GM12873 (cell line): Measurements from ENCODE around the gene PISD.

Source experiments
- CTCF ChIP-seq: IDR thresholded peaks from 2 replicates; pipeline ENCODE4 v1.5.1; 2012; ENCODE audit warnings: low read depth, mild to moderate bottlenecking, moderate library complexity, low read length, control low read depth; ENCODE audit not compliant: insufficient read depth; ENCODE audit errors: missing control alignments

PISD gene

GRCh38 chr22:31618471-31619176, 43.4 kb downstream of the PISD start:
- no peak for TF ChIP-seq CTCF

DNA sequence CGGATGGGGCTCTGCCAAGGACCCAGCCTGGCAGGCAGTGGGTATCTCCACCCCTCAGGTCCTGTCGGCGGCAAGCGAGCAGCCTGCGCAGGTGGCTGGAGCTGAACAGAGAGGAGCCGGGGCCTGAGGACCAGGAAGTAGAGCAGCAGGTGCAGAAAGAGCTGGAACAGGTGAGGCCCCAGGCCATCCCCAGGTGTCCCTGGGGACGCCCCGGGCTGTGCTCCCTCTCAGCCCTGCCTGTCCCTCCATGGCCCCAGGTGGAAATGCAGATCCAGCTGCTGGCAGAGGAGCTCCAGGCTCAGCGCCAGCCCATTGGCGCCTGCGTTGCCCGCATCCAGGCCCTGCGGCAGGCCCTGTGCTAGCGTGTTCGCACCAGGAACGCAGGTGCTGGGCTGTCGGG, 44.0 kb downstream of the PISD start:
- TF ChIP-seq CTCF: no peak

DNA sequence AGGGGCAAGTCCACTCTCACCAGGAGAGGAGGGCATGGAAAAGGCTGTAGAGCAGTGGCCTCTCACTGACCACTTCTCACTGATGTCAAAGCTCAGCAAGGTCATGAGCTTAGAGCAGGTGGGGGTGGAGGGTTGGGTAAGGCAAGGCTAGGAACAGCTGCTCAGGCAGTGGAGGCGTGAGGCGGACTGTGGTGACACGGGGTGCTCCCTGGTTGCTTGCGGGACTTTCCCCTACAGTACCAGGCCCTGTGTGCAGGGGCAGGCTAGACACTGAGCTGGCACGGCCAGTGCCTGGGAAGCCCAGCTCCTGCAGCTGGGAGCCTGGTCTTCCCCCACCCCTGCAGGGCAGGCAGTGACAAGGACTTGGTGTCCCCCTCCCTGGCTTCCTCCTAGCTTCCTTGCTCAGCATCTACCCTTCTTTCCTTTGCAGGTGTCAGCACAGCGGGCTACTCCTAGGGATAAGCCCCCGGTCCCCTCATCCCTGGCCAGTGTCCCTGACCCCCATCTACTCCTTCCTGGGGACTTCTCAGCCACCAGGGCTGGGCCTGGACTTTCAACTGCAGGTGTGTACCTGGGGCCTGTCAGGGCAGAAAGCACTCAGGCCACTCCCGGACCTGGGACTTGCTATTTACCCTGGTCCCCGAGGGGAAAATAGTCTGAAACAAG, 45.6 kb downstream of the PISD start:
- no peak for TF ChIP-seq CTCF

DNA sequence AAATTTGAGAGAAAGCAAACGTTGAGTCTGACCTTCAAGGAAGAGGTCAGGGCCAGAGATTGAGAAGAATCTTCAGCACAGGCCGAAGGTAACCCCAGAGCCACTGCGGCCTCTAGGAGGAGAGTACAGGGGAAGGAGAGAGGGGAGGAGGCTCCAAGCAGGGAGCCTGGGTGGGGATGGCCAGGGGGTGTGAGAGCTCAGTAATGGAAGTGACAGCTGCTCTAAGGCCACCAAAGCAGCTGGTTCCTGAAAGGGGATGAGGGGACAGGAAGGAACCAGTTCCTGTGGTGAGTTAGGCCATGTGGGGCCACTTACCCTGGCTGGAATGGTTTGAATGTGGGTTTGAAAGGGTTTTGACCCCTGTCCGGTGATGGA, 46.1 kb downstream of the PISD start:
- TF ChIP-seq CTCF: no peak

DNA sequence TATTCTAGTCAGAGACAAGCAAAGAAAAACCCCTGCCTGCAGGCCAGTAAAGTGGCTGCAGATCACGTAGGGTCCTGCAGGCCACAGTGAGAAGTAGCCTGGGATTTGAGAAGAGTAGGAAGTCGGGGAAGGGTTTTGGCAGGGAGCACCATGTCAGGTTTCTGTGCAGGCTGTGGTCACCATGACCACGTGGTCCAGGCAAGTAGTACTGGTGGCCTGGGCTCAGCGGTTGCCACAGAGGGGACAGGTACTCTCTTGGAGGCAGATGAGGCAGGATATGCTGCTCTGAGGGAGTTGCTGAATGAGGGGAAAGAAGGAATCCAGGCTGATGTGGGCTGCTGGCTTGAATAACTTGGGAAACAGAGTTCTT, 46.5 kb downstream of the PISD start:
- no peak for TF ChIP-seq CTCF

GRCh38 chr22:31614781-31615490, 47.1 kb downstream of the PISD start:
- TF ChIP-seq CTCF: no peak

- no peak for TF ChIP-seq CTCF
Measured at GRCh38 chr22:31613904-31614296, 48.1 kb downstream of the PISD start.
